Erythroblast (primary cell): ENCODE measurements around the gene NT5DC1.

Experiments
- GATA1 ChIP-seq: IDR thresholded peaks from 2 replicates; pipeline ENCODE4 v1.6.1; 2011; ENCODE audit warnings: low read depth, mild to moderate bottlenecking, control low read depth, low read length, moderate library complexity
- POLR2A ChIP-seq: IDR thresholded peaks from 2 replicates; pipeline ENCODE4 v1.6.1; 2011; ENCODE audit warnings: mild to moderate bottlenecking, low read length

- TF ChIP-seq POLR2A: no peak
- no peak for TF ChIP-seq GATA1
Measured at GRCh38 chr6:116280933-116281316, 180.3 kb downstream of the NT5DC1 start.
